Colonic mucosa (tissue), 4 donors: ENCODE data around the gene TNP1. TPM values are rescaled to one million over a fixed set of nuclear protein-coding genes. Genes with fewer than 3 reads are reported as not detected.

Experiments used
- DNase-seq: peaks from one replicate; pipeline ENCODE4 v3.0.0-alpha.2; 2020
- H3K27ac ChIP-seq: fragments of 200-600 bp; one replicate; pipeline ENCODE4 v1.8.0; 2021
- H3K27me3 ChIP-seq: fragments of 200-600 bp; one replicate; pipeline ENCODE4 v1.8.0; 2021
- H3K36me3 ChIP-seq: fragments of 200-600 bp; one replicate; pipeline ENCODE4 v1.8.0; 2021
- H3K4me1 ChIP-seq: fragments of 200-600 bp; one replicate; pipeline ENCODE4 v1.8.0; 2021; ENCODE audit warnings: mild to moderate bottlenecking
- H3K4me3 ChIP-seq: fragments of 200-600 bp; one replicate; pipeline ENCODE4 v1.8.0; 2021
- H3K9ac ChIP-seq, 2 donors: one replicate each; pipeline ENCODE4 v1.7.0; 2013; ENCODE audit warnings: control low read depth in 2 of 2, low read depth in 2 of 2, low read length in 2 of 2
- H3K9me3 ChIP-seq: fragments of 200-600 bp; one replicate; pipeline ENCODE4 v1.8.0; 2021
- intact Hi-C: fragments of 100-400 bp; cut with DNase I; formaldehyde crosslinking; loops from one replicate; pipeline ENCODE4 v1.14.1; 2022
- total RNA-seq, 2 donors: library from RNA; stranded (reverse); fragmentation: NEBNext Ultra II Directional in 1 of 2; extraction: Animal tissue kit (Norgen Biotek cat#: 25700) in 1 of 2; gene quantifications; one replicate each; pipeline ENCODE4 v1.2.1, GENCODE V29; 2021
- TF ChIP-seq, protein P1 (sequence below): fragments of 200-600 bp; IDR thresholded peaks from one replicate; pipeline ENCODE4 v1.8.0; 2022; ENCODE audit warnings: antibody characterized with exemption, mild to moderate bottlenecking
- donor health status: healthy.
- donor health status: DM: no; HTN: no; CAD: no.
- donor health status: DM: no; HTN: no; CAD: no.

TNP1 gene
- total RNA-seq, 2 donors from 2014 or later, result not detected

DNA sequence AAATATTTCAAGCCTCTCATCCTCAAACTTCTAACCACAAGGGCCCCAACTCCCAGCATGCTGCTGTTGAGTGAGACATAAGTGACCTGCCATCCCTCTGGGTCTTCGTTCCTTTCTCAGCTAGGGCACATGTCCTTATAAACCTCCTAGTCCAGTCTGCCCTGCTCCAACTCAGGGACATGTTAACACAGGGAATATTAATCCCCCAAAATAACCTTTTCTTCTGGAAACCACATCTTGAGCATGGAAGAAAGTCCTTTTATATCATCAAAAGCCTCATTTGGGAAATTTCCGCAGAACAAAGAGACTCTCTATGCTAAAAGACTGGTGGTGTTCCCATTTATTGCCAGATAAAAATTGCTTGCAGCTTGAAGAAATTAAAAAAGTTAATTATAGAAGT lies 14.4 kb downstream of the TNP1 start:
- DNase-seq, result no peak
- Histone ChIP-seq H3K27ac (no peak overlapping the region), H3K9me3 (no peaks in the 10 kb centered on the region), H3K27me3 (no peaks in the 10 kb centered on the region), H3K36me3 (no peaks in the 10 kb centered on the region), H3K4me3 (no peak overlapping the region), H3K9ac (no peak overlapping the region), H3K4me1 (no peaks in the 10 kb centered on the region)
- TF ChIP-seq, protein P1, sequence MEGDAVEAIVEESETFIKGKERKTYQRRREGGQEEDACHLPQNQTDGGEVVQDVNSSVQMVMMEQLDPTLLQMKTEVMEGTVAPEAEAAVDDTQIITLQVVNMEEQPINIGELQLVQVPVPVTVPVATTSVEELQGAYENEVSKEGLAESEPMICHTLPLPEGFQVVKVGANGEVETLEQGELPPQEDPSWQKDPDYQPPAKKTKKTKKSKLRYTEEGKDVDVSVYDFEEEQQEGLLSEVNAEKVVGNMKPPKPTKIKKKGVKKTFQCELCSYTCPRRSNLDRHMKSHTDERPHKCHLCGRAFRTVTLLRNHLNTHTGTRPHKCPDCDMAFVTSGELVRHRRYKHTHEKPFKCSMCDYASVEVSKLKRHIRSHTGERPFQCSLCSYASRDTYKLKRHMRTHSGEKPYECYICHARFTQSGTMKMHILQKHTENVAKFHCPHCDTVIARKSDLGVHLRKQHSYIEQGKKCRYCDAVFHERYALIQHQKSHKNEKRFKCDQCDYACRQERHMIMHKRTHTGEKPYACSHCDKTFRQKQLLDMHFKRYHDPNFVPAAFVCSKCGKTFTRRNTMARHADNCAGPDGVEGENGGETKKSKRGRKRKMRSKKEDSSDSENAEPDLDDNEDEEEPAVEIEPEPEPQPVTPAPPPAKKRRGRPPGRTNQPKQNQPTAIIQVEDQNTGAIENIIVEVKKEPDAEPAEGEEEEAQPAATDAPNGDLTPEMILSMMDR, result no peak
- intact Hi-C loops, result no loop called here

DNA sequence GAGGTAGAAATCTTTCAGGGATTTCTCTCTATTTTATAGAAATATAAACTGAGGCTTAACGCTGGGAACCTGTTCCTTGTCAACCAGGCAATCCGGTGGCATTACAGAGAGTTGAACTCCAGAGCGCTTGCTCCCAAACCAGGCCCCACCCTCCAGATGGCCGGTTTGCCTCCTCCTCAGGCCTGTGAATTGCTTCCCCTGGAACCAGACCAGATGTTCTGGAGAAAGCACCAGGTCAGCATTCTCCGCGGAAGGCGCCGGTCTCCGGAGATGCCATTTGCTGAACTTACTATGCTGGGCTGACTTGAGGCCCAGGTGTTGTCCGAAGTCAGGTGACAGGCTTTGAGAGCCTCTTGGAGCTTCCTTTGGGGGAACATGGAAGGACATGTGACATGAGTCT lies 17.2 kb downstream of the TNP1 start:
- Histone ChIP-seq H3K27me3 (no peaks in the 10 kb centered on the region), H3K36me3 (no peaks in the 10 kb centered on the region), H3K9ac (no peak overlapping the region), H3K9me3 (no peaks in the 10 kb centered on the region), H3K4me3 (no peak overlapping the region), H3K4me1 (no peaks in the 10 kb centered on the region), H3K27ac (no peak overlapping the region)
- intact Hi-C loops, result no loop called here
- TF ChIP-seq, protein P1, result no peak
- no peak for DNase-seq

DNA sequence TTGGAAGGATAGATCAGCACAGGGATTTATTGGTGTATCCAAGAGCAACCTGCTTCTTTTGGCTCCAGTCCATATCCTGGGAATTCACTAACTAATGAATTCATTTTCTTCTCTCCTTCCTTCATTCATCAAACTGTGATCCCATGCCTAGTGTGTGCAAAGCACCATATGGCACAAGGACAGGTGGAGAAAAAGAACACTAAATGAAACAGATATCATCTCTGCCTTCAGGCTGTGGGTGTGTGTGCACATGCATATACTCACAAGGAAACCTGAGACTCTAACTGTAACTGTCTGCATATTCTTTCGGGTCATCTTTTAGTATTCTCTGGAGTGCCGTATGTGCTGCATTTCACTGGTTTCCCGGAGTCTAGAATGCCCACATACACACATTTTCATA lies 20.2 kb downstream of the TNP1 start:
- Histone ChIP-seq H3K9ac (no peak overlapping the region), H3K4me1 (no peaks in the 10 kb centered on the region), H3K4me3 (no peak overlapping the region), H3K9me3 (no peaks in the 10 kb centered on the region), H3K27ac (no peak overlapping the region), H3K36me3 (no peaks in the 10 kb centered on the region), H3K27me3 (no peaks in the 10 kb centered on the region)
- no peak for DNase-seq
- intact Hi-C loops, result no loop called here
- TF ChIP-seq, protein P1, result no peak

DNA sequence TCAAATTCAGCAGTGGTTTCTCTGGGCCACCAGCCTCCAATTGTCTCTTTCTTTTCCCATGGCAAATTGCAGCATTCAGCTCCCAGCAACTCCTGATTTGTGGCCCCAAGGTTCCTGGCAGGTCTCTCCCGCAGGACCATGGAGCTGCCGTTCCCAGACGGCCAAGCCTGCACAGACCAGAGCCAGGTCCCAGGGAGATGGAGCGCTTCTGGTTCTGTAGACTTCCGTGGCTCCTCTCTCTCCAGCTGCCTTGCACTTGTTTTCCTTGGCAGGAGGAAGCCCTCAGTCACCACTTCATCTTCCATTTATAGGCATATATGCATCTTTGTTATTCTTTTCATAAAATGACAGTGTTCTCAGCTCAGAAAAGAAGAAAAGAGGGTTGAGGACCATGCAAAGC lies 21.7 kb downstream of the TNP1 start:
- Histone ChIP-seq H3K27ac (no peak overlapping the region), H3K4me3 (no peak overlapping the region), H3K9ac (no peak overlapping the region), H3K36me3 (no peaks in the 10 kb centered on the region), H3K9me3 (no peaks in the 10 kb centered on the region), H3K4me1 (no peaks in the 10 kb centered on the region), H3K27me3 (no peaks in the 10 kb centered on the region)
- no peak for DNase-seq
- intact Hi-C loops, result no loop called here
- TF ChIP-seq, protein P1, result no peak

DNA sequence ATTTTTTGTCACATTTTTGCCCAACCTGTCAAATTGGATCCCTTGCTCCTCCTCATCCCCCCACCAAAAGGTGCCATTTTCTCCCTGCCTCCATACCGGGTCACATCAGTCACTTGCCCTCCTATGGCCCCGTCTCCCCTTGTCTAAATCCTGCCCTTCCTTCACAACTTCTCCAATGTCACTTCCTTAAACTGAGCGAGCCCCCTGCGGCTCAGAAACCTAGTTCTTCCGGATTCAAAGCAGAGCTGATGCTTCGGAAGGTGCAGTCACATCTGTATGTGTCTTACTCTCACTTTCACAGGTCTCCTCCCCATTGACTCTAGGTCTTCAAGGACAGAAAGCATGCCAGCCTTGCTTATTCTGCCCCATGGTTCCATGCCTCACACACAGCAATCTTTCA lies 22.1 kb downstream of the TNP1 start:
- Histone ChIP-seq H3K36me3 (no peaks in the 10 kb centered on the region), H3K9ac (no peak overlapping the region), H3K9me3 (no peaks in the 10 kb centered on the region), H3K4me1 (no peaks in the 10 kb centered on the region), H3K4me3 (no peak overlapping the region), H3K27ac (no peak overlapping the region), H3K27me3 (no peaks in the 10 kb centered on the region)
- intact Hi-C loops, result no loop called here
- TF ChIP-seq, protein P1, result no peak
- DNase-seq, result no peak

DNA sequence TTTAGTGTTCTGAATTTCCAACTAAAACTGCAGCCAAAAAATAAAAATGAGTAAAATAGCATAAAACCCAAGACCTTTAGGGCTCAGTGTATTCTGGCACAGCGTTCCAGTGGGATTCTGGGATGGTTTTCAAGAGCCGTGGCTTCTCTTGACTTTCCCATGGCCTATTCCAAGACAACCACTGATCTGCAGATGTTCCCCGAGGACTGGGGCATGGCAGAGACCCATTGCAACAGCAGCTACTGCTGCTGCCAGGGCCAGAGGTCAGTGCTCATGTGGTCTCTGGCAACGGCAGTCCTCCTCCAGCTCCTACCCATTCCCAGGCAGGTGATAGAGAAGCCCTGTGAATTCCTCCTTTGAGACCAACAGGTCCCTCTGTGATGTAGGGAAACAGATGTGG lies 26.8 kb downstream of the TNP1 start:
- no peaks in the 10 kb centered on the region for H3K27me3 ChIP-seq
- TF ChIP-seq, protein P1, result no peak
- no peak for DNase-seq
- no peak overlapping the region for H3K9ac ChIP-seq
- H3K9me3 ChIP-seq, result no peaks in the 10 kb centered on the region
- intact Hi-C loops, result no loop called here
- no peaks in the 10 kb centered on the region for H3K4me1 ChIP-seq
- no peak overlapping the region for H3K4me3 ChIP-seq
- no peaks in the 10 kb centered on the region for H3K36me3 ChIP-seq
- H3K27ac ChIP-seq, result no peak overlapping the region
